GM19193 (cell line): Measurements from ENCODE around the gene AEN.

Source experiments
- POLR2A ChIP-seq: IDR thresholded peaks from 4 replicates; pipeline ENCODE4 v1.6.1; 2011; ENCODE audit not compliant: insufficient read depth, insufficient read length; ENCODE audit errors: extremely low read depth

Gene AEN

GRCh38 chr15:88637841-88638625, 16.9 kb downstream of the AEN start:
- TF ChIP-seq POLR2A = no peak

- TF ChIP-seq POLR2A = peak; percentile 96
These were observed 17.7 kb downstream of the AEN start, which contains the start of gene ISG20 for GRCh38 chr15:88638626-88639372. TSS of gene ISG20 (plus strand) at chr15:88639016. CDS start at chr15:88639367, 351 bp downstream.

GRCh38 chr15:88641959-88642452, 20.9 kb downstream of the AEN start:
- no peak for TF ChIP-seq POLR2A

GRCh38 chr15:88642514-88642913, 21.4 kb downstream of the AEN start:
- peak; percentile 11 for TF ChIP-seq POLR2A

GRCh38 chr15:88644741-88645140, 23.6 kb downstream of the AEN start:
- TF ChIP-seq POLR2A = no peak

- peak; percentile 32 for TF ChIP-seq POLR2A
These were observed 24.3 kb downstream of the AEN start for GRCh38 chr15:88645171-88646087.

- TF ChIP-seq POLR2A = no peak
These were observed 24.9 kb downstream of the AEN start for GRCh38 chr15:88646088-88646405.

GRCh38 chr15:88646951-88647350, 25.8 kb downstream of the AEN start:
- TF ChIP-seq POLR2A = no peak

- no peak for TF ChIP-seq POLR2A
These were observed 26.4 kb downstream of the AEN start for GRCh38 chr15:88647351-88648105.

GRCh38 chr15:88648357-88649214, 27.4 kb downstream of the AEN start:
- TF ChIP-seq POLR2A = no peak

- peak; percentile 1 for TF ChIP-seq POLR2A
These were observed 28.2 kb downstream of the AEN start for GRCh38 chr15:88649286-88649733.

- TF ChIP-seq POLR2A = no peak
These were observed 28.8 kb downstream of the AEN start for GRCh38 chr15:88649753-88650551.

GRCh38 chr15:88650556-88650955, 29.4 kb downstream of the AEN start:
- TF ChIP-seq POLR2A = no peak

GRCh38 chr15:88651136-88651732, 30.1 kb downstream of the AEN start:
- TF ChIP-seq POLR2A = no peak
